HG02678 (cell line): ENCODE measurements around the gene PCP2.
A peak's percentile ranks its signal among the peaks of the same experiment; 100 is the strongest.
"Not testable (repeated sequence)": the region's sequence is repeated elsewhere in the genome, so short reads cannot be mapped to it uniquely, and the experiment has no call there.

Experiments used
- ATAC-seq: cut with Tn5 transposase; IDR thresholded peaks from one replicate; pipeline ENCODE4 v1.9.1; 2021; ENCODE audit warnings: mild to moderate bottlenecking, moderate library complexity; ENCODE audit not compliant: unreplicated experiment

The PCP2 gene

DNA sequence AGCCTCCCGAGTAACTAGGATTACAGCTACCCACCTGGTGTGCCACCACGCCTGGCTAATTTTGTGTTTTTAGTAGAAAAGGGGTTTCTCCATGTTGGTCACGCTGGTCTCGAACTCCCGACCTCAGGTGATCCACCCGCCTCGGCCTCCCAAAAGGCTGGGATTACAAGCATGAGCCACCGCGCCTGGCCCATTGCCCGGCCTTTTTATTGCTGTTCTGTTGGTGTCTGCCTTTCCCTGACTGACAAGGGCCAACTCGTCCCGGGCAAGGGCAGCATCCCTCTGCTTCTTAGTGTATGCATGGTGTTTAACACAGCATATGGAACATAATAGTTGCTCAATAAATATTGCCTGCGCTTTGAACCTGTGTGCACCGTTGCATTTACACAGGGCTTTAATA is 29.1 kb upstream of the PCP2 start:
- ATAC-seq, result no peak

DNA sequence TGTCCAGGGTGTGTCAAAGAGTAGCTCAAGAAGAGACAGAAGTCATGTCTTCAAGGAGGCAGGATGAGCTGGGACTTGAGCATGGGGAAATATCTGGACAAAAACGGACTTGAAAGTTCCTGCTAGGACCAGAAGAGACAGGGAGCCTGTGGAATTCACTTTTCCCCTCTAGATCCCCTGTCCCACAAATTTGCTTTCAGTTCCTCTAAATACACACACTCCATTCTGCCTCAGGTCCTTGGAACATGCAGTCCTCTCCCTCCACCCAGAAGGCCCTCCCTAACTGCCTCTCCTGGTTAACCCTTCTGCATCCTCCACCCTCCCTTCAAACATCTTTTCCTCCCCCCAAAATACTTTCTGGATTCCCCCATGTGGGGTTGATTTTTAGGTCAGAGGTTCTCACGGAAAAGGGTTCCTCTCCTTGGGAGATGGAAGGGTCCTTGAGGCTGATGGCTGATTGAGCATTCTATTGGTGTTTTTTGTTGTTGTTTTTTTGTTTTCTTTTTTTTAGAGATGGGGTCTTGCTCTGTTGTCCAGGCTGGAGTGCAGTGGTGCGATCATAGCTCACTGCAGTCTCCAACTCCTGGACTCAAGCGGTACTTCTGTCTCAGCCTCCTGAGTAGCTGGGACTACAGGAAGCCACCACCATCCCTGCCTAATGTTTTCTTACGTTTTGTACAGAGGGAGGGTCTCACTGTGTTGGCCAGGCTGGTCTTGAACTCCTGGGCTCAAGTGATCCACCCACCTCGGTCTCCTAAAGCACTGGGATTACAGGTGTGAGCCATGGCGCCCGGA is 28.4 kb upstream of the PCP2 start:
- ATAC-seq, result no peak

DNA sequence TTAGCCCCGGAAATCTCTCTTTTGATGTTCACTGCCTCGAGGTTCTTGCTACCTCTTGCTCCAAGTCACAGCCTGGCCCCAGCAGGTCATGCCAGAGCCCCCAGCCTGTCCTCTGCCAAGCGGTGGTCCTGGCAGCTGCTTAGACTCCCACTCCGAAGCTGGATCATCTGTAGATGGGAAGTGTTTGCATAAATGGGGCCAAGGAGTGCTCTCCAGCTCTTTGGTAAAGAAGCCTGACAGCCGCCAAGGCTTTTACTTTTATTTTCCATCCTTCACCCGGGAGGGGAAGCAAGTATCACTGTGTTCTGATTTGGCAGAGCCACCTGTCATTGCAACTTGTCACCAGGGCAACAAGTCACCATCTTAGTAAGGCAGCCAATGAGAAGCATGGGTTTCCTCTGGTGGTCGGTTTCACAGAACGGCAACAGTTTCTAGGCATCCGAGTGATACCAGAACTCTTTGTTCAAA is 24.7 kb upstream of the PCP2 start:
- peak; percentile 72 for ATAC-seq

DNA sequence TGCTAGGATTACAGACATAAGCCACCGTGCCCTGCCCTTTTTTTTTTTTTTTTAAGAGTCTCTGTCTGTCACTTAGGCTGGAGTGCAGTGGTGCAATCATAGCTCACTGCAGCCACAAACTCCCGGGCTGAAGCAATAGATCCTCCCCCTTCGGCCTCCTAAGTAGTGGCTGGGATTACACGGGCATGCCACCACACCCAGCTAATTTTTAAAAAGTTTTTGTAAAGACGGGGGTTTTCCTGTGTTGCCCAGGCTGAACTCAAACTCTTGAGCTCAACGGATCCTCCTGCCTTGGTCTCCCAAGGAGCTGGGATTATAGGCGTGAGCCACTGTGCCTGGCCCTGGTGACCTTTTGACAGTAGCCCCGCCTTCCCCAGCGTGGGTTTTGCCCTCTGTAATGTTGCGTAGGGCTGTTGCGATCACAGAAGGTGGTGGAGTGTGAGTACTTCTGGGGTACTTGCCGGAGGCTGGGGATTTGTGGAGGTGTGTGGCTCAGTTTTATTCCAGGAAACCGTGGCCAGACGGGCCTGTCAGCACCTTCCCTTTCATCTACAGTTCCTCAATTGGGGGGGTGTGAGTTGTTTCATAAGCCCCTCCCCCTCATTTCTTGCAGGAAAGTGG is 23.7 kb upstream of the PCP2 start:
- no peak for ATAC-seq

DNA sequence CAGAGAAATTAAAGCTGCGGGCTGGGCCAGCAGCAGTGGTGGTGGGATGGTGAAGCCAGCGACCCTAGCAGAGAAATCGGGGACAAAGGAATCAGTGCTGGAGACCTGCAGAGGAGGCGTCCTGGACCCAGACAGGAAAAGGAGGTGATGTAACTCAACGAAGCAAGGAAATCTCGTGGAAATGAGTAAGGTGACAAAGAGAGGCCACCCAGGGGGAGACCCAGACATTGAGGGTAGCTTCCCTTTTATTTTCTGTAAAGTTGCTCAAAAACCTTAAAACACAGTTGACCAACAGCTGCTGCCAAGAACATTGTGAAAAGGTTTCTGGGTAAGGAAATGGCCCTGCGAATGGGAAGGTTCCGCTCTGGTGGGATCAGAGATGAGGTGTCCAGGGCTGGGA is 22.1 kb upstream of the PCP2 start:
- no peak for ATAC-seq

DNA sequence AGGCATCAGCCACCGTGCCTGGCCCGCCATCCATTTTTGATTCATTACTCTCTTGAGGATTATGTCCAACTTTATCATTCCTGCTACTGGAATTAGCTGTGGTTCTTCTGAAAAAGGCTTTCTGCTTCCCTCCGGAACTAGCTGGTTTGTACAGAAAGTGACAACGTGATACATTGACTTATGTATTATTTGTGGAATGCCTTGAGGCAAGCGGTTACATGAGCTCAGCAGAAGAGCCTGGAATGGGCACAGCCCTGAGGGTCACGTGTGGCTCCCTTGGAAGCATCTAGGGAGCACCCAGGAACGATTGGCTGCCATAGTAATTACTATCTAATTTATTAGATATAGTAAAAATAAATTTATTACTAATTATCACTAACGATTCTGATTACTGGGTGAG is 20.9 kb upstream of the PCP2 start:
- no peak for ATAC-seq

DNA sequence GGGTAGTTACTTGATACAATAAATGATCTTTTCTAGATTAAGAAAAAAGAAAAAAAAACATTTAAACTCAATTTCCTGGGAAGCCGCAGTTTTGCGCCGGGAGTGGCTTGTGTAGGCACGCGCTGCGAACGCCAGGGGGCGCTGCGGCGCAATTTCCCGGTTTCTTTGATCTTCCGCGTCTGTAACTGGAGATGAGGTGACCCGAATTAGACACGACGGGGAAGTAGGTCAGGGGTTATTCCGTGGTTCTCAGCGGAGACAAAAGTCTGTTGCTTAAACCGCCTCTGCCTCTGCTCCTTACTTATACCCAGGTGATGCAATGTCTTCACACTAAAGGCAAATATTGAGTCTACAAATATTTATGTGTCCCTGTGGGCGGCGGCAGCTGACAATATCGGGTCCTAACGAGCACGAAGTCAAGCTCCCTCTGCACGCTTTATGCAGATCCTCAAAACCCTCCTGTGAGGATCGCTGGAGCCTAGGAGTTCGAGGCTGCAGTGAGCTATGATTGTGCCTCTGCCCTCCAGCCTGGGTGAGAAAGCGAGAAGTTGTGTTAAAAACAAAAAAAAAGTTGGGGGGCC is 18.6 kb upstream of the PCP2 start:
- ATAC-seq, result no peak

DNA sequence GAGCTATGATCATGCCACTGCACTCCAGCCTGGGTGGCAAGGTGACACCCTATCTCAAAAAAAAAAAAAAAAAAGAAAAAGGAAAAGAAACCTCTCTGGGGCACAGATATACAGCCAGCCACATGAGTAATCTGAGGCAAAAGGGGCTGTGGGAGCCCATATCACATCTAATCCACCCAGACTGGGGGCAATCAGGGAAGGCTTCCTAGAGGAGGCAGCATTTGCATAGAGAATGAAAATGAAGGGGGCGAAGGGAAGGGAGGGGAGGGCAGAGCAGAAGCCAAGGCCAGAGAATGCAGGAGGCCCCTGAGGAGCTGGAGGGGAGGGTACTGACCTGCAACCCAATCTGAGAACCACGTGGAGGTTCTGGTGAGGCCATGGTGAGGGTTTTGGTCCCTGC is 16.6 kb upstream of the PCP2 start:
- no peak for ATAC-seq

DNA sequence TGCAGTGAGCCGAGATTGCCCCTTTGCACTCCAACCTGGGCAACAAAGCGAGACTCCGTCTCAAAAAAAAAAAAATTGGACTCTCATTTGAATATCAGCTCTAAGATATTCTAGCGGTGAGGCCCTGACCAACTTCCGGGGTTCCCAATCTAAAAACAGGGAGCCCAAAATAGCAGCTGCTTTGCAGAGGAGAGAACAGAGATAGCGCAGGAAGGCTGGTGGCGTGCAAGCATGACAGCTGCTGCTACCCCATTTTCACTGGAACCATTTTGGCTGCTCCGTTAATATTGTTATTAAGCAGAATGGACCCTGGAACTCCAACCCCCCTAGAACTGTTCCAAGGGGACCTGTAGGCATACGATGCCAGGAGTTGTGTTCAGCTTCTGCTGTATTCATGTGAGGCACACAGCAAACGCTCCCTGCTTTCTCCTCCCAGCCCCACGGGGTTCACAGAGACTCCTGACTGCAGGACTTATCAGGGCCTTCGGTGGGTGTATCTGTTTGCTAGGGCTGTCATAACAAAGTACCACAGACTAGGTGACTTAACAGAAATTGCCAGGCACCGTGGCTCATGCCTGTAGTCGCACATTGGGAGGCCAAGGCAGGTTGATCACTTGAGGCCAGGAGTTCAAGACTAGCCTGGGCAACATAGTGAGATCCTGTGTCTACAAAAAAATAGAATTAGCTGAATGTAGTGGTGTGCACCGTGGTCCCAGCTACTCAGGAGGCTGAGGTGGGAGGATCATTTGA is 14.9 kb upstream of the PCP2 start:
- ATAC-seq, result no peak

DNA sequence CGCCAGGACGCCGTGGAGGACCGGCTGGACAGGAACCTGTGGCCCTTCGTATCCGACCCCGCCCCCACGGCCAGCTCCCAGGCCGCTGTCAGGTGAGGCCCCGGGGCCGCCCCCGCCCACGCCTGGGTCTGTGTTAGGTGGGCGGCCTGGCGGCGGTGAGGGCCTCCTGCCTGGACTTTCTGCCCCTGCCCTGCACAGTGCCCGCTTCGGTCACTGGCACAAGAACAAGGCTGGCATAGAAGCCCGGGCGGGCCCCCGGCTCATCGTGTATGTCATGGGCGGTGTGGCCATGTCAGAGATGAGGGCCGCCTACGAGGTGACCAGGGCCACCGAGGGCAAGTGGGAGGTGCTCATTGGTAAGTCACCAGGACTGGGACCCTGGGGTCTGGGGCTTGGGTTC is 13.6 kb upstream of the PCP2 start:
- ATAC-seq, result no peak

DNA sequence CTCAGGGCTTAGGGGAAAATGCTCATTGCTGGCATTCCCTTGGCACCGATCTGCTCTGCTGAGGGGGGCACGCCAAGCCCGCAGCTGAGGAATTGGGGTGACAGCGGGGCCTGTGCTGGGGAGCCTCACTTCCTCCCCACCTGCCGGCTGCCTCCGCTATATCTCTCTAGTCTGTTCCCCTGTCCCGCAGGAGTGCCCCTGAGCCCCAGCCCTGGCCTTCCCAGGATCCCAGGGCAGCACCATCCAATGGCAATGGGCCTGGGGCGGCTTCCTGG is 12.8 kb upstream of the PCP2 start:
- no peak for ATAC-seq

DNA sequence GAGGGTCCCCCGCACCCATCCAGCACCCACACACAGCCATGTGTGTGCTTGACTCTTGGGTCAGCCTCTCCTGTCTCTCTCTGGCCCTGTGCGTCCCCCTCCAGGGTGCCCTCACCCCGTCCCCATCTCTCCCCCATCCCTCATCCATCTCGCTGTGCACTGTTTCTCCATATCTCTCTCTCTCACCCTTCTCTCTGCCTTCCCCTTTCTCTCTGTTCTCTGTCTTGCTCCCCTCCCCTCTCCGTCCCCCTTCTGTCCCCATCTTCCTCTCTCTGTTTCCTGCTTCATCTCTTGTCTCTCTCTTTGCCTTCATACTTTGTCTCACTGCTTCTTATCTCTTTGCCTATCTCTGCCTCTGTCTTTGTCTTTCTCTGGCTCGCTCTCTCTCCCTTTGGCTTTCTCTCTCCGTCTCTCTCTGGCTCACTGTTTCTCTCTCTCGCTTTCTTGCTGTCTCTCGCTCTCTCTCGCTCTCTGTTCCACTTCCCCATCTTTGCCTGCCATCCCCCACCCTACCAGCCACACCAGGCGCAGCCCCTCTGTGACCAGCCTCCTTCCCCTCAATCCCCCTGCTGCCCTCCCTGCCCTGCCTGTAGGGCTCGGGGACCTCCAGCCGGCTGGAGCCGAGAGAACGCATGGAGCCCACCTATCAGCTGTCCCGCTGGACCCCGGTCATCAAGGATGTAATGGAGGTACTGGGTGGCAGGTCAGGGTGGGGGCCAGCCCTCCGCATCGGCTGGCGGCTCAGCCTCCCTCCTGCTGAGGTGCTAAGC is 12.3 kb upstream of the PCP2 start:
- no peak for ATAC-seq

DNA sequence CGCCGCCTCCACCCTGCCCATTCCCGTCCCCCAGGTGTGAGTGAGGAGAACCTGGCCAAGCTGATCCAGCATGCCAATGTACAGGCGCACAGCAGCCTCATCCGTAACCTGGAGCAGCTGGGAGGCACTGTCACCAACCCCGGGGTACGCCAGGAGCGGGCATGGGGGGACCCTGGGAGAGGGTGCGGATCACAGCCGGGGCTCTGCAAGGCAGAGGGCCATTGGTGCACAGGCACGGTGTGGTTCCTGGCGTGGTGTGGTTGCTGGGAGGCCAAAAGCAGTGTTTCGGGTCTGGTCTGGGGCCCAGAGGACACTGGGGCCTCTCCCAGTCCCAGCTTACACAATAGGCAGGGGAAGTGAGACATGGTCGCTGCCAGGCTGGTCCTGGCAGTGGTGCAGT is 11.6 kb upstream of the PCP2 start:
- no peak for ATAC-seq

DNA sequence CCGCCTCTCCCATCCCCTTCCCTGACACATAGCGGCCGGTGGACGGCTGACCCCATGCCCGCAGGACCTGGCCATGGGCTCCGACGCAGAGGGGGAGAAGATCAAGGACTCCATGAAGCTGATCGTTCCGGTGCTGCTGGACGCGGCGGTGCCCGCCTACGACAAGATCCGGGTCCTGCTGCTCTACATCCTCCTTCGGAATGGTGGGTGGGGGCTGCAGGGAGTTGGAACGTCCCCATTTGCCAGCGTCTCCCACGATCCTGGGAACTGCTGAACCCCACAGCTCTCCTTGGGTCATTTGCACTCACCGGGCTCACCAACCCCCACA is 11.0 kb upstream of the PCP2 start:
- no peak for ATAC-seq

DNA sequence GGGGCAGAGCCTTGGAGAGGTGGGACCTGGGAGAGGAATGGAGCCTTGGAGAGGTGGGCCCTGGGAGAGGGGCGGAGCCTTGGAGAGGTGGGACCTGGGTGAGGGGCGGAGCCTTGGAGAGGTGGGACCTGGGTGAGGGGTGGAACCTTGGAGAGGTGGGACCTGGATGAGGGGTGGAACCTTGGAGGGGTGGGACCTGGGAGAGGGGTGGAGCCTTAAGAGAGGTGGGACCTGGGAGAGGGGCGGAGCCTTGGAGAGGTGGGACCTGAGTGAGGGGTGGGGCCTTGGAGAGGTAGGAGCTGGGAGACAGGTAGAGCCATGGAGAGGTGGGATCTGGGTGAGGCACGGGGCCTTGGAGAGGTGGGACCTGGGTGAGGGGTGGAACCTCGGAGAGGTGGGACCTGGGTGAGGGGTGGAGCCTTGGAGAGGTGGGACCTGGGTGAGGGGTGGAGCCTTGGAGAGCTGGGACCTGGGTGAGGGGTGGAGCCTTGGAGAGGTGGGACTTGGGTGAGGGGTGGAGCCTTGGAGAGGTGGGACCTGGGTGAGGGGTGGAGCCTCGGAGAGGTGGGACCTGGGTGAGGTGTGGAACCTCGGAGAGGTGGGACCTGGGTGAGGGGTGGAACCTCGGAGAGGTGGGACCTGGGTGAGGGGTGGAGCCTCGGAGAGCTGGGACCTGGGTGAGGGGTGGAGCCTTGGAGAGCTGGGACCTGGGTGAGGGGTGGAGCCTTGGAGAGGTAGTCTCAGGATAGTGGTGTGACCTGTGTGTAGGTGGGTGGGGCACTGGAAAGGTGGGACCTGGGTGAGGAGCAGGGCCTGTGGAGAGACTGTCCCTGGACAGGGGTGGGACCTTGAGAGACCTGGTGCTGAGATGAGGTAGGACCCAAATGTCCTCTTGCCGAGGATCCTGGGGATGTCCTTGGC is 10.4 kb upstream of the PCP2 start:
- not testable (repeated sequence) for ATAC-seq

DNA sequence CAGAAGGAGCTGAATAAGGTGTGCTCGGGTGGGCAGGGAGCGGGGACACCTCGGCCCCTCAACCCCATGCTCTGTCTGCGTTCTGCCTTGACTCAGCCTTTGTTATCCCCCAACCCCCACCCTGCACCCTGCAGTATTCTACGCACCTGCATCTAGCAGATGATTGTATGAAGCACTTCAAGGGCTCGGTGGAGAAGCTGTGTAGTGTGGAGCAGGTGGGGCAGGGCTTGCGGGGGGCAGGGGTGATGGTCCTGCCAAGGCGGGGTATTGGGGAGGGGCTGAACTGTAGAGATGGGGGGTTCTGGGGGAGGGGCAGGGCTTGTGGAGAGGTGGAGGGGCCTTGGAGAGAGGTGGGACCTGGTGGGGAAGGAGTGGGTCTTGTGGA is 9.5 kb upstream of the PCP2 start:
- no peak for ATAC-seq

DNA sequence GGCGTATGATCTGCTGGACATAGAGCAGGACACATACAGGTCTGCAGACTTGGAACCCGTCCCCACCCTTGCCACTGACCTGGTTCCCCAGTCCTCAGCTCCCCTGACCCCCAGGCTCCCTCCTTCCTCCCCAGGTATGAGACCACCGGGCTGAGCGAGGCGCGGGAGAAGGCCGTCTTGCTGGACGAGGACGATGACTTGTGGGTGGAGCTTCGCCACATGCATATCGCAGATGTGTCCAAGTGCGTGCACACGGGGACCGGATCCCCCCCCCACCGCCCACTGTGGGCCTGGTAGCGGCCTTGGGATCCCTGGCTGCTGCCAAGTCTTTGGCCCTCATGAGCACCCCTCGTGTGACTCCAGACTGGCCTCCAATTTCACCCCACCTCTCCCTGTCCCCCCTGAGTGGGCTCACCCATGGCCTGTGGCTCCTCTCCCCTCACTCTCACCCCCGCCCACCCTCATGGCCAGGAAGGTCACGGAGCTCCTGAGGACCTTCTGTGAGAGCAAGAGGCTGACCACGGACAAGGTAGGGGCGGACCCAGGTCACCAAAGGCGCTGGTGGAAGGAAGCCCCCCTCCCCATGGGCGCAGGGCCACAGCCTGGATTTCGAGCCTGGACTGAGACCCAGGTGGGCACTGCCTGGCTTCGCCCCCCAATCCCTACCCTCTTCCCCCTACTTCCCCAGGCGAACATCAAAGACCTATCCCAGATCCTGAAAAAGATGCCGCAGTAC is 8.9 kb upstream of the PCP2 start:
- ATAC-seq, result no peak

DNA sequence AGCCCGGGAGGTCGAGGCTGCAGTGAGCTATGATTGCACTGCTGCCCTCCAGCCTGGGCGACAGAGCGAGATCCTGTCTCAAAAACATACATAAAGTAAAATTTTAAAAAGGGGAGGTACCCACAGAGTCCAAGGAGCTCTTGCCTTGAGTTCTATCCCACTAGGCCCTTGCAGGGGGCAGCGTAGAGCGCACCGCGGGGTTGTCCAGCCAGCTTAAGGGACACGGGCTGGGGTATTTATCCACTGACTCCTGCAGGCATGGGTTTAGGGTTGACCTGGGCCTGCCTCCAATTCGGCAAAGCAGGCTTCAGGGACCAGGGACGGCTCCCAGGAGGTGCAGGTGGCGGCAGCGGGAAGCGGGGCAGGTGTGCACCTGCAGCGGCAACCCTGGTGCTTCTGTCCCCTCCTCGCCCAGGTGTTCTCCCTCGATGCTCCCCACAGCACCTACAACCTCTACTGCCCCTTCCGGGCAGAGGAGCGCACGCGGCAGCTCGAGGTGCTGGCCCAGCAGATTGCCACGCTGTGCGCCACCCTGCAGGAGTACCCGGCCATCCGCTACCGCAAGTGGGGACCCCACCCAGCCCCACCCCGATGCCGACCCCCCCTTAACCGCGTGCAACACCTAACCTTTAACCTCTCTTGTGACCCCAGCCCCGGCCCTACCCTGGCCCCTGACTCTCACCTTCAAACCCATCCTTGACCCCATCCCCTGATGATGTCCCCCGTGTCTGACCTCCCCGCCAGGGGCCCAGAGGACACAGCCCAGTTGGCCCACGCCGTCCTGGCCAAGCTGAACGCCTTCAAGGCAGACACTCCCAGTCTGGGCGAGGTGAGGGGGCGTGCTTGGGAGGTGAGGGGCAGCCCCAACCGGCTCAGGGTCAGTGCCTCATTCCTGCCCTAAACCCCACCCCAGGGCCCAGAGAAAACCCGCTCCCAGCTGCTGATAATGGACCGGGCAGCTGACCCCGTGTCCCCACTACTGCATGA is 8.1 kb upstream of the PCP2 start:
- ATAC-seq, result no peak
